ENCODE results near the gene KCNT2. TPM values are rescaled to one million over a fixed set of nuclear protein-coding genes. Genes with fewer than 3 reads are reported as not detected.

The KCNT2 gene
- total and polyA plus RNA-seq, 11 donors: 0.15 to 6.9 (median 0.57) TPM

GRCh38 chr1:196412326-196412725 is 195.9 kb downstream of the KCNT2 start:
- TF ChIP-seq CTCF (IDR thresholded peaks at IDR 0.05): no peak
- no peak for TF ChIP-seq POLR2A (IDR thresholded peaks at IDR 0.05)
- whole genome bisulfite sequencing, 4 donors: 81 to 93% (median 89%) methylated on average over 2 of the region's 2 CpGs
- no peaks in the 10 kb centered on the region for H3K27me3 ChIP-seq
- intact Hi-C loops (cut with DNase I): no loop called here
- H3K9me3 ChIP-seq: peaks cover 0 to 5% (median 0%) of the 10 kb centered on the region in 12 donors
- H3K4me1 ChIP-seq: peaks cover 0 to 9% (median 0%) of the 10 kb centered on the region in 12 donors
- H3K36me3 ChIP-seq: no peaks in the 10 kb centered on the region
- DNase-seq (no peak), ATAC-seq (no peak)
- H3K27ac ChIP-seq: no peak overlapping the region
- H3K4me3 ChIP-seq: no peak overlapping the region

- Histone ChIP-seq H3K36me3 (no peaks in the 10 kb centered on the region), H3K27ac (no peak overlapping the region), H3K4me1 (peaks cover 0 to 9% (median 0%) of the 10 kb centered on the region in 12 donors), H3K4me3 (no peak overlapping the region), H3K27me3 (no peaks in the 10 kb centered on the region), H3K9me3 (peaks cover 0 to 5% (median 0%) of the 10 kb centered on the region in 12 donors)
- DNase-seq (no peak), ATAC-seq (no peak)
- intact Hi-C loops (cut with DNase I): no loop called here
- TF ChIP-seq CTCF (IDR thresholded peaks at IDR 0.05): no peak
- TF ChIP-seq POLR2A (IDR thresholded peaks at IDR 0.05): no peak
Observed at GRCh38 chr1:196410768-196411167, 197.5 kb downstream of the KCNT2 start.

- Histone ChIP-seq H3K4me3 (no peak overlapping the region), H3K9me3 (peaks cover 0 to 5% (median 0%) of the 10 kb centered on the region in 12 donors), H3K36me3 (no peaks in the 10 kb centered on the region), H3K27ac (no peak overlapping the region), H3K4me1 (peaks cover 0 to 9% (median 0%) of the 10 kb centered on the region in 12 donors), H3K27me3 (no peaks in the 10 kb centered on the region)
- ATAC-seq (no peak), DNase-seq (no peak)
- TF ChIP-seq CTCF (IDR thresholded peaks at IDR 0.05): no peak
- TF ChIP-seq POLR2A (IDR thresholded peaks at IDR 0.05): no peak
- intact Hi-C loops (cut with DNase I): no loop called here
- 86 to 91% (median 87%) methylated on average over 2 of the region's 2 CpGs for WGBS, 4 donors
Observed at GRCh38 chr1:196409586-196409985, 198.7 kb downstream of the KCNT2 start.

DNA sequence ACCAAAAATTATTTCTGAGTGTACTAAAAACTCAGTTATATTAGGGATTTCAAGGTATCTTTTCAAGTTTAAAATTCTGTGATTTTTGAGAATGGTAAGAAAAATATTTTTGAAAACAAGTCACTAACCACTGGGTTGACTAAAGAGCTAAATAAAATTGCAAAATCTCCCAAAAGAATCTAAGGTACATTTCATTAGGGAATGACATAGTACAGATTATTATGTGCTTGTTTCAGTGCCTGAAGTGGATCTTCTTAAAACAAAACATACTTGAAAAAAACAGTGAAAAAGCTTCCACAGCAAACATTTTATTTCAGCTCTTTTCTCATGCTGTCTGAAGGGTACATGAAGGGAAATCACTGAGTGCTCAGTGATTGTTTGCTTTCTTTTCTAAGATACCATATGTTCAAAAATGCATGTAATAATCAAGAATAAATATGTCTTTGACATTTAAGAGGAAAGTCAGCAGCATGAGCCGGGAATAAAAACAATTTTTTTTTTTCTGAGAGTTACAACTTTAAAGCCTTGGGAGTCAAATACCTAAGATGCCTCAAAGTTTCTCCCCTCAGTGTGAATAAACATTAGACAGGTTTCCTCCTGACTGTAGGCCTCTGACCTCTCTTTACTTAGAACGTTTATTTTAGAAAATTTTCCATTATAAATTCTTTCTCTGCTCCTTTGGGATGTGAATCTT is 200.7 kb downstream of the KCNT2 start:
- ATAC-seq (no peak), DNase-seq (no peak)

More for the DNA sequence above, 200.7 kb downstream of the KCNT2 start:
- peaks cover 0 to 9% (median 0%) of the 10 kb centered on the region in 12 donors for H3K4me1 ChIP-seq
- no peak overlapping the region for H3K4me3 ChIP-seq
- intact Hi-C loops (cut with DNase I): no loop called here
- H3K27me3 ChIP-seq: no peaks in the 10 kb centered on the region
- peaks cover 0 to 5% (median 0%) of the 10 kb centered on the region in 12 donors for H3K9me3 ChIP-seq
- 22 to 42% (median 28%) methylated on average over 2 of the region's 2 CpGs for WGBS, 4 donors
- no peak for TF ChIP-seq CTCF (IDR thresholded peaks at IDR 0.05)
- TF ChIP-seq POLR2A (IDR thresholded peaks at IDR 0.05): no peak
- H3K27ac ChIP-seq: peak overlapping the region in 4 of 12 donors; percentile 1 to 57 (median 24)
- no peaks in the 10 kb centered on the region for H3K36me3 ChIP-seq

Measured in heart left ventricle (tissue), 16 donors.